Activated CD8-positive, alpha-beta memory T cell treated with anti-CD3 and anti-CD28 coated beads for 36 hours (primary cell): ENCODE data around the gene ASS1. TPM values are rescaled to one million over a fixed set of nuclear protein-coding genes. Genes with fewer than 3 reads are reported as not detected.

Experiments
- CTCF ChIA-PET: fragments of 350-600 bp; sonication (Branson Sonifier 250); formaldehyde crosslinking; loops from one replicate; lab custom pipeline; 2021; ENCODE audit warnings: antibody characterized with exemption; lab: Charles Lee
- POLR2A ChIA-PET: fragments of 350-600 bp; sonication (Branson Sonifier 250); formaldehyde crosslinking; loops from one replicate; lab custom pipeline; 2021; ENCODE audit warnings: antibody characterized with exemption; lab: Charles Lee
- total RNA-seq, 2 experiments: library from RNA; stranded (reverse); gene quantifications; one replicate each; pipeline ENCODE4 v1.2.3, GENCODE V29; 2021

ASS1 gene
- total RNA-seq, 2 experiments from 2014 or later, result 5.2 to 5.5 TPM

DNA sequence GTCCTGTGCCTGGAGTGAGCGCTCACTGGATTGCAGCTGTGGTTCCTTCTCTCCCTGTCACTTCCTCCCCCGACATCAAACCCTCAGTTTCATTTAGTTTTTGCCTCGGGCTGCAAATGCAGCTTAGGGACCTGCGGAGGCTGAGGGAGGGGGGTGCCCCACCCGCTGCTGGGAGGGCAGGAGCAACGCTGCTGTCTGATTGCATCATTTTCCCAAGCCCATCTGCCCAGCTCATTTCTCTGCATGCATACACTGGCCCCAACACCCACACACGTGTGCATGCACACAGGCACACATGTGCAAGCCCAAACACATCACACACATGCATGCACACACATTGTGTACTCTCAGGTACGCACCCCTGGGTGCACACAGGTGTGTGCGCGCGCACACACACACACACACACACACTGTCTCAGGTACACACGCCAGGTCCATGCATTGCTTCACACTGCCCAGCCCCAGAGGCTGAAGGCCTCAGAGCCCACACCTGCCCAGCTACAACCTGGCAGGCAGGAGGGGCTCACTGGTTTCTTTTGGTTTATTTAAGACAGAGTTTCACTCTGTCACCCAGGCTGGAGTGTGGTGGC lies 3.4 kb downstream of the ASS1 start:
- CTCF ChIA-PET, result interaction anchor here (1.0 kb wide), 1 partner anchor 15 kb away, joined by 3 read pairs; no protein-coding TSS in a partner anchor
- POLR2A ChIA-PET, result interaction anchor here (0.6 kb wide), 1 partner anchor 572 kb away, joined by 4 read pairs; no protein-coding TSS in a partner anchor

- ChIA-PET CTCF (interaction anchor here (1.2 kb wide), 1 partner anchor 15 kb away, joined by 3 read pairs; no protein-coding TSS in a partner anchor), POLR2A (no interaction called here)
Measured at GRCh38 chr9:130448771-130449603, 4.2 kb downstream of the ASS1 start.

- ChIA-PET CTCF (interaction anchor here (1.2 kb wide), 1 partner anchor 16 kb away, joined by 3 read pairs; no protein-coding TSS in a partner anchor), POLR2A (no interaction called here)
Measured at GRCh38 chr9:130450344-130451003, 5.7 kb downstream of the ASS1 start.

DNA sequence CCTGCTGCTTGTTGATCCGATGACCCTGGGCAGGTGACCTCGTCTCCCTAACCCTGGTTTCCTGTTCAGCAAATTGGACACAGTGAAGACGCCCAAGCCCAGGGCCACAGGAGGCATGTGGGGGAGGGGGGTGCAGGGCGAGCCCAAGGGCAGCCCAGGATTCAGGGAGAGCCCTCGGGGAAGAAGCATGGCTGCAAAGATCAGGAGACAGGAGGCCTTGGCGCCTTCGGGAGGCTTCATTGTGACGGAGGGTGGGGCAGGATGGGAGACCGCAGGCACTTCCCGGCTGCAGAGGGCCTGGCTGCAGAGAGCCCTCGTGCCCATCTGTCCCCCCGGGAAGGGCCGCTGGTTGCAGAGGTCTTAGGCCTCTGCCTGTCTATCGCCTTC lies 6.2 kb downstream of the ASS1 start:
- POLR2A ChIA-PET, result no interaction called here
- CTCF ChIA-PET, result no interaction called here

GRCh38 chr9:130451509-130452388 lies 7.0 kb downstream of the ASS1 start:
- CTCF ChIA-PET, result no interaction called here
- POLR2A ChIA-PET, result no interaction called here

DNA sequence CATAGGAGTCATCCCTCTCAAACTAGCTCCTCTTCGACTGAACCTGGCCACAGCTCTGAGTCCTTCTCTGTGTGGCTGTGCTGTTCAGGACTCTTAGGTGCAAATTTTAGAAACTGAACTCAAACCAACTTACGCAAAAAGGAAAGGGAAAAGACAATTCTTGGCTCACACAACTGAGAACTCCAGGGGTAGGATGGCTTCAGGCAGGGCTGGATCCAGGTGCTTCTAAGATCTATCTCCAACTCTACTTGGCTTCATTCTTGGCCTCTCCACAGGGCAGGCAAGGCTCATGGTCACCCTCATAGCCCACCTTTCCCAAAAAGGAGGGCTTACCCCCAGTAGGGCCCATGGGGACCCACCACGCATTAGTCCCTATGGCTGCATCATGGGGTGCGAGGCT lies 8.1 kb downstream of the ASS1 start:
- ChIA-PET CTCF (interaction anchor here (2.0 kb wide), 1 partner anchor 230 kb away, joined by 7 read pairs; no protein-coding TSS in a partner anchor), POLR2A (no interaction called here)

DNA sequence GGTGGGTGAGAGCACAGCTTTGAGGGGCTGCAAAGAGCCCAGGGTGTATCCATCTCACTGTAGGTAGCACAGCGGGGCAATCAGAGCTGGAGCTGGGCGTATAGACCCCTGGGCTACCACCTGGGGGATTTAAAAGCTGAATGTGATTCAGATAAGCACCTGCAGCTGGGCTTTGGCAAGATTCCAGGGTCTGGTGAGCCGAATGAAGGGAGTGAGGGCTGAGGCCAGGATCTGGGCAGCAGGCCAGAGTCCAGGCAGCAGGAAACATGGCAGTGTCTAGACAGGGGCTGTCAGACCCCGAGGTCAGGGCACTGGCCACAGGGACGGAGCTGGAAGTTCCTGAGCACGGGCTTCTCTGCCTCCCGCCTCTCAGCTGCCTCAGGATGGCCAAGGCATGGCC lies 8.7 kb downstream of the ASS1 start:
- ChIA-PET CTCF (interaction anchor here (2.0 kb wide), 1 partner anchor 229 kb away, joined by 7 read pairs; no protein-coding TSS in a partner anchor), POLR2A (no interaction called here)

GRCh38 chr9:130454096-130454811 lies 9.5 kb downstream of the ASS1 start:
- CTCF ChIA-PET, result interaction anchor here (2.0 kb wide), 1 partner anchor 228 kb away, joined by 7 read pairs; no protein-coding TSS in a partner anchor
- POLR2A ChIA-PET, result no interaction called here

- ChIA-PET CTCF (no interaction called here), POLR2A (no interaction called here)
Measured at GRCh38 chr9:130454812-130455325, 10.1 kb downstream of the ASS1 start.

DNA sequence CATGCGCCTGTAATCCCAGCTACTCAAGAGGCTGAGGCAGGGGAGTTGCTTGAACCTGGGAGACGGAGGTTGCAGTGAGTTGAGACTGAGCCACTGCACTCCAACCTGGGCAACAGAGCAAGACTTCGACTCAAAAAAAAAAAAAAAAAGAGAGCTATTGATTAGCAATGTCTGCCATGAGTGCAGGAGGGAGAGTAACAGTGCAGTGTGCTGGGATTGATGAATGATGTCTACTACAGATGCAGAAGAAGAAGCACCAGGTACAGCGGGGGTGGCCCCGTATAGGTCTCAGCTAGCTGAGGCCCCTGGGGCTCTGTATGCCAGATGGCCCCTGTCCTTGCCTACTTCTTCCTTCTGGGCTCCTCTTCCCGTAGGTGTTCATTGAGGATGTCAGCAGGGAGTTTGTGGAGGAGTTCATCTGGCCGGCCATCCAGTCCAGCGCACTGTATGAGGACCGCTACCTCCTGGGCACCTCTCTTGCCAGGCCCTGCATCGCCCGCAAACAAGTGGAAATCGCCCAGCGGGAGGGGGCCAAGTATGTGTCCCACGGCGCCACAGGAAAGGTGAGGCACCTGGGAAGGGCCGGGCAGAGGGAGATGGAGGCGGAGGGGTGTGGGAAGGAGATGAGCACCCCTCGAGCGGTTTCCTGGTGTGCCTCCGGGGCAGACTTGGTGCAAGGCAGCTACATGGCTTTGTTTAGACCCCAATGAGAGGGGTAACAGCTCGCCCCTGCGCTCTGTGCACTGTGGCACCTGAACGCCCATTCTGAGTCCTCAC lies 13.5 kb downstream of the ASS1 start:
- ChIA-PET CTCF (interaction anchor here (7.4 kb wide), 1 partner anchor 223 kb away, joined by 53 read pairs; no protein-coding TSS in a partner anchor), POLR2A (no interaction called here)

- ChIA-PET CTCF (interaction anchor here (7.4 kb wide), 1 partner anchor 223 kb away, joined by 53 read pairs; no protein-coding TSS in a partner anchor), POLR2A (no interaction called here)
Measured at GRCh38 chr9:130458804-130459067, 14.0 kb downstream of the ASS1 start.

DNA sequence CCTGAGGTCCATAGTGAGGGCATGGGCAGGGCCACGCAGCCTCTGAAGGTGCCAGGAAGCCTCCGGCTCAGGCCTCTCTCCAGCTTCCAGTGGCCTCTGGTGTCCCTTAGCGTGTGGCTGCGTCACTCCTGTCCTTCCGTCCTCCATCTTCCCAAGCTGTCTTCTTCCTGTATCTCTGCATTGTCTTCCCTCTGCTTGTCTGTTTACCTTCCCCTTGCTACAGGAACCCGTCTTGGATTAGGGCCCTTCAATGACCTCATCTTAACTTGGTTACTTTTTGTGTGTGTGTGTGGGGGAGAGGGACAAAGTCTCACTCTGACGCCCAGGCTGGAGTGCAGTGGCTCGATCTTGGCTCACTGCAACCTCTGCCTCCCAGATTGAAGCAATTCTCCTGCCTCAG lies 14.4 kb downstream of the ASS1 start:
- CTCF ChIA-PET, result interaction anchor here (1.7 to 7.4 kb wide), 2 partner anchors 223 to 225 kb away, joined by 6 to 53 read pairs; no protein-coding TSS in a partner anchor
- POLR2A ChIA-PET, result no interaction called here

DNA sequence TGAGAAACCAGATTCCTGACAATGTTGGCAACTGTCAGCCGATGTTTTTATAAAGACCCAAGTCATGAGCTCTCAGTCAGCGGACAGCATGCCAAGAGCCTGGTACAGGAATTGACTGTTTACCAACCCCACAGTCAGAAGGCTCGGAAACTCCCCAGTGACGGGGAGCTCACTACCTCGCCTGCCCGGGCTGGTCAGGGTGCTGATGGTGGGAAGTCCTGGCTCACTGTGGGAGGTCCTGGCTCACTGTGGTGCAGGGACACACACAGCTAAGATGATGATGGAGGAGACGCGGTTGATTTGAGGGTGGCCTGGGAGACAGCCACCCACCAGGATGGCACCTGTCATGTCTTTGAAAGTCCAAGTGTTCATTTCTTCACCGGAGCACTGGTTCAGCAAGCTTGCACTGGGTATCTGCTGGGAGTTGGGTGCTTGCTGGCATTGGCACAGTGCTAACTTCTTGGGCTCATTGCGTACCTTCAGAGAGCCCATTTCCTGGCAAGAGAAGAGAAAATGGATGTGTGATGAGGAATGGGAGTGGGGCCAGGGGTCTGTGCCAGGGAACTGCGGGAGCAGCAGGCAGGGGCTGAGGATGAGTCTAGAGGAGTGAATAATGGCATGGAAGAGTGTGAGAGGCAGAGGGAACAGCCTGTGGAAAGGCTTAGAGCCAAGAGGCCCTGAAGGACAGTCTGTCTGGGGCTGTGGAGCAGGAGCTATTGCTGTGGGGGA lies 15.3 kb downstream of the ASS1 start:
- CTCF ChIA-PET, result interaction anchor here (0.6 to 7.4 kb wide), 7 partner anchors 39 to 571 kb away, joined by 3 to 53 read pairs (median 6); no protein-coding TSS in a partner anchor
- POLR2A ChIA-PET, result no interaction called here

GRCh38 chr9:130461218-130461630 lies 16.5 kb downstream of the ASS1 start:
- CTCF ChIA-PET, result interaction anchor here (0.6 to 7.4 kb wide), 6 partner anchors 62 to 732 kb away, joined by 3 to 53 read pairs (median 4); no protein-coding TSS in a partner anchor

GRCh38 chr9:130461731-130462130 lies 17.0 kb downstream of the ASS1 start:
- ChIA-PET POLR2A (no interaction called here), CTCF (interaction anchor here (7.4 kb wide), 1 partner anchor 220 kb away, joined by 53 read pairs; no protein-coding TSS in a partner anchor)

More at GRCh38 chr9:130461218-130461630, 16.5 kb downstream of the ASS1 start:
- POLR2A ChIA-PET, result no interaction called here
